PC-3 (cell line): ENCODE measurements around the gene SNX32. TPM values are rescaled to one million over a fixed set of nuclear protein-coding genes. Genes with fewer than 3 reads are reported as not detected.

Experiments used
- ATAC-seq: fragments of 200-7000 bp; cut with Tn5 transposase; 2 replicates; pipeline ENCODE4 v1.9.1; 2020; ENCODE audit warnings: mild to moderate bottlenecking, moderate library complexity
- BruUV-seq: library from RNA; stranded (reverse); fragments of 400-500 nt; replicated peaks from 2 replicates; lab custom pipeline; 2021; lab: Mats Ljungman, UMichigan
- CTCF ChIA-PET: fragments of 300-600 bp; sonication (Branson Sonifier 250); formaldehyde crosslinking; loops from one replicate; lab custom pipeline; 2022; ENCODE audit warnings: antibody characterized with exemption; lab: Charles Lee
- POLR2A ChIA-PET: fragments of 300-600 bp; sonication (Branson Sonifier 250); formaldehyde crosslinking; loops from one replicate; lab custom pipeline; 2022; ENCODE audit warnings: antibody characterized with exemption; ENCODE audit not compliant: unreplicated experiment; lab: Charles Lee
- DNase-seq: peaks from one replicate; pipeline ENCODE4 v3.0.0-alpha.2; 2015
- H2AFZ ChIP-seq: fragments of 300-600 bp; sonication (generic); 2 replicates; pipeline ENCODE4 v1.6.0; 2016; ENCODE audit warnings: antibody characterized with exemption, low read length
- H3F3A ChIP-seq: fragments of 300-600 bp; sonication (generic); one replicate; pipeline ENCODE4 v1.6.0; 2017; ENCODE audit warnings: antibody characterized with exemption, low read length, control low read depth, mild to moderate bottlenecking; ENCODE audit not compliant: unreplicated experiment
- H3K27ac ChIP-seq: fragments of 300-600 bp; sonication (generic); 2 replicates; pipeline ENCODE4 v1.5.1; 2016; ENCODE audit warnings: mild to moderate bottlenecking, low read length
- H3K27me3 ChIP-seq: fragments of 300-600 bp; sonication (generic); 2 replicates; pipeline ENCODE4 v1.6.1; 2016; ENCODE audit warnings: low read length, mixed read lengths
- H3K36me3 ChIP-seq: fragments of 300-600 bp; sonication (generic); 2 replicates; pipeline ENCODE4 v1.6.1; 2016; ENCODE audit warnings: low read depth, mixed run types, low read length, mixed read lengths
- H3K4me1 ChIP-seq: fragments of 300-600 bp; sonication (generic); 2 replicates; pipeline ENCODE4 v1.5.1; 2016; ENCODE audit warnings: low read length; ENCODE audit not compliant: insufficient read depth
- H3K4me2 ChIP-seq: fragments of 300-600 bp; sonication (generic); 2 replicates; pipeline ENCODE4 v1.6.0; 2016; ENCODE audit warnings: low read length
- H3K4me3 ChIP-seq: fragments of 300-600 bp; sonication (generic); 2 replicates; pipeline ENCODE4 v1.5.1; 2016; ENCODE audit warnings: mild to moderate bottlenecking, low read length, mixed read lengths
- H3K79me2 ChIP-seq: fragments of 300-600 bp; sonication (generic); 2 replicates; pipeline ENCODE4 v1.6.1; 2017; ENCODE audit warnings: low read length, mixed read lengths
- H3K9ac ChIP-seq: fragments of 300-600 bp; sonication (generic); 2 replicates; pipeline ENCODE4 v1.6.0; 2016; ENCODE audit warnings: mild to moderate bottlenecking, low read length
- H3K9me2 ChIP-seq: fragments of 300-600 bp; sonication (generic); replicated peaks from 2 replicates; pipeline ENCODE4 v1.6.1; 2016; ENCODE audit warnings: mixed run types, low read length, mixed read lengths
- H3K9me3 ChIP-seq: fragments of 300-600 bp; sonication (generic); 2 replicates; pipeline ENCODE4 v1.6.1; 2016; ENCODE audit warnings: low read length, mixed read lengths
- H4K20me1 ChIP-seq: fragments of 300-600 bp; sonication (generic); 2 replicates; pipeline ENCODE4 v1.6.1; 2016; ENCODE audit warnings: low read length, mixed read lengths
- CTCF ChIP-seq: fragments of 300-600 bp; sonication (generic); conservative IDR thresholded peaks from 2 replicates; pipeline ENCODE4 v1.5.1; 2017; ENCODE audit warnings: antibody characterized with exemption, low read depth, mild to moderate bottlenecking, low read length
- EZH2 ChIP-seq: fragments of 300-600 bp; sonication (generic); IDR thresholded peaks from one replicate; pipeline ENCODE4 v1.6.1; 2017; ENCODE audit warnings: antibody characterized with exemption, mild to moderate bottlenecking, low read length; ENCODE audit not compliant: unreplicated experiment
- EZH2phosphoT487 ChIP-seq: fragments of 300-600 bp; sonication (generic); IDR thresholded peaks from 2 replicates; pipeline ENCODE4 v1.6.1; 2018; ENCODE audit warnings: mild to moderate bottlenecking, antibody characterized with exemption, low read length, borderline replicate concordance
- intact Hi-C: fragments of 100-400 bp; cut with micrococcal nuclease; formaldehyde crosslinking; loops from 2 replicates; pipeline ENCODE4 v1.9.0; 2023
- total RNA-seq: library from RNA; depleted of rRNA; stranded (reverse); fragments of >200 nt; gene quantifications from 2 replicates; pipeline ENCODE4 v1.2.3, GENCODE V29; 2014

Gene SNX32
- total RNA-seq, 1 experiment from 2014 or later, result not detected

GRCh38 chr11:65866509-65867283 is 32.9 kb downstream of the SNX32 start:
- Histone ChIP-seq H3F3A (no peaks in the 10 kb centered on the region), H3K36me3 (peaks cover 20% of the 10 kb centered on the region; the same call in 1 of the 2 replicates), H3K4me3 (no peak overlapping the region), H3K9me3 (no peaks in the 10 kb centered on the region), H3K9me2 (no peaks in the 10 kb centered on the region), H3K4me2 (no peak overlapping the region), H4K20me1 (no peaks in the 10 kb centered on the region), H3K27me3 (no peaks in the 10 kb centered on the region), H3K9ac (no peak overlapping the region), H3K4me1 (peaks cover 5% of the 10 kb centered on the region; the same call in 1 of the 2 replicates), H3K27ac (no peak overlapping the region), H3K79me2 (peaks cover 14% of the 10 kb centered on the region), H2AFZ (no peak overlapping the region)
- CTCF ChIA-PET, result no interaction called here
- no peak for TF ChIP-seq EZH2phosphoT487
- TF ChIP-seq EZH2, result no peak
- no peak for TF ChIP-seq CTCF
- DNase-seq (no peak), ATAC-seq (no peak)
- BruUV-seq, result no TSS peak
- POLR2A ChIA-PET, result no interaction called here
- intact Hi-C loops, result no loop called here

GRCh38 chr11:65867284-65868071 is 33.7 kb downstream of the SNX32 start:
- Histone ChIP-seq H3K27ac (no peak overlapping the region), H3K9me2 (no peaks in the 10 kb centered on the region), H3K9ac (no peak overlapping the region), H3K36me3 (peaks cover 20% of the 10 kb centered on the region; the same call in 1 of the 2 replicates), H3K4me3 (no peak overlapping the region), H2AFZ (no peak overlapping the region), H4K20me1 (no peaks in the 10 kb centered on the region), H3K9me3 (no peaks in the 10 kb centered on the region), H3F3A (no peaks in the 10 kb centered on the region), H3K4me1 (no peaks in the 10 kb centered on the region), H3K79me2 (peaks cover 6% of the 10 kb centered on the region; the same call in 1 of the 2 replicates), H3K27me3 (no peaks in the 10 kb centered on the region), H3K4me2 (no peak overlapping the region)
- intact Hi-C loops, result no loop called here
- TF ChIP-seq CTCF (no peak), EZH2phosphoT487 (no peak), EZH2 (no peak)
- ChIA-PET CTCF (no interaction called here), POLR2A (no interaction called here)
- DNase-seq (no peak), ATAC-seq (no peak)
- no TSS peak for BruUV-seq
